HG02970 (cell line): ENCODE results near the gene PICK1.

Experiments used
- ATAC-seq: cut with Tn5 transposase; IDR thresholded peaks from one replicate; pipeline ENCODE4 v1.9.1; 2021; ENCODE audit warnings: mild to moderate bottlenecking, moderate library complexity, moderate number of reproducible peaks; ENCODE audit not compliant: unreplicated experiment, low FRiP score

Gene PICK1

GRCh38 chr22:38086001-38086845 is 29.0 kb downstream of the PICK1 start:
- no peak for ATAC-seq

GRCh38 chr22:38086942-38087341 is 29.7 kb downstream of the PICK1 start:
- ATAC-seq, result no peak

- no peak for ATAC-seq
Measured at GRCh38 chr22:38087855-38088254, 30.7 kb downstream of the PICK1 start.

GRCh38 chr22:38088629-38089473 is 31.6 kb downstream of the PICK1 start:
- no peak for ATAC-seq

- no peak for ATAC-seq
Measured at GRCh38 chr22:38089474-38089851, 32.3 kb downstream of the PICK1 start.

- ATAC-seq, result no peak
Measured at GRCh38 chr22:38097058-38097457, 39.9 kb downstream of the PICK1 start.

- ATAC-seq, result no peak
Measured at GRCh38 chr22:38097557-38098409, 40.6 kb downstream of the PICK1 start.

- no peak for ATAC-seq
Measured at GRCh38 chr22:38098410-38099249, 41.4 kb downstream of the PICK1 start.

- ATAC-seq, result no peak
Measured at GRCh38 chr22:38103641-38104040, 46.4 kb downstream of the PICK1 start.

- no peak for ATAC-seq
Measured at GRCh38 chr22:38104084-38104483, 46.9 kb downstream of the PICK1 start.

GRCh38 chr22:38106814-38107578 is 49.8 kb downstream of the PICK1 start:
- ATAC-seq, result no peak

GRCh38 chr22:38107692-38108515 is 50.7 kb downstream of the PICK1 start:
- ATAC-seq, result no peak

- ATAC-seq, result no peak
Measured at GRCh38 chr22:38108561-38109319, 51.5 kb downstream of the PICK1 start.

GRCh38 chr22:38109371-38110001 is 52.3 kb downstream of the PICK1 start:
- ATAC-seq, result no peak

- ATAC-seq, result no peak
Measured at GRCh38 chr22:38110008-38110862, 53.0 kb downstream of the PICK1 start, which contains the start of gene BAIAP2L2. BAIAP2L2 (minus strand) TSS chr22:38110684; CDS start chr22:38110525, 159 bp downstream.
